Activated gamma-delta T cell treated with Interleukin-2 at 50 U/mL for 16 hours (primary cell): Measurements from ENCODE around the gene GPSM1.
"Not testable (repeated sequence)": the region's sequence is repeated elsewhere in the genome, so short reads cannot be mapped to it uniquely, and the experiment has no call there.

Experiments used
- DNase-seq: peaks from one replicate; pipeline ENCODE4 v3.0.0-alpha.2; 2020

GPSM1 gene

DNA sequence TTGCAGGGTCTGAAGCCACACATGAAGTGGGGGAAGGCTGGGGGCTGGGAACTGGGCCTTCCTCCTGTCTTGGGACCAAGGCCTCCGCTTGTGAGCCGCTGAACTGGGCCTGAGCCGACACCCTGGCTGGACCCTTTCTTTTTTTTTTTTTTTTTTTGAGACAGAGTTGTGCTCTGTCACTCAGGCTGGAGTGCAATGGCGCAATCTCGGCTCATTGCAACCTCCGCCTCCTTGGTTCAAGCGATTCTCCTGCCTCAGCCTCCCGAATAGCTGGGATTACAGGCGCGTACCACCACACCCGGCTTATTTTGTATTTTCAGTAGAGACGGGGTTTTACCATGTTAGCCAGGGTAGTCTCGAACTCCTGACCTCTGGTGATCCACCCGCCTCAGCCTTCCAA, 8.1 kb upstream of the GPSM1 start:
- not testable (repeated sequence) for DNase-seq

DNA sequence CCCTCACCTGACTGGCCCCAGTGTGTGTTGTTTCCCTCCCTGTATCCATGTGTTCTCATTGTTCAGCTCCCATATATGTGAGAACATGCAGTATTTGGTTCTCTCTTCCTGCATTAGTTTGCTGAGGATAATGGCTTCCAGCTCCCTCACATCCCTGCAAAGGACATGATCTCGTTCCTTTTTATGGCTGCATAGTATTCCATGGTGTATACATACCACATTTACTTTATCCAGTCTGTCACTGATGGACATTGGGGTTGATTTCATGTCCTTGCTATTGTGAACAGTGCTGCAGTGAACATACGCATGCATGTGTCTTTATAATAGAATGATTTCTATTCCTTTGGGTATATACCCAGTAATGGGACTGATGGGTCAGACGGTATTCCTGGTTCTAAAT, 7.4 kb upstream of the GPSM1 start:
- DNase-seq, result not testable (repeated sequence)

DNA sequence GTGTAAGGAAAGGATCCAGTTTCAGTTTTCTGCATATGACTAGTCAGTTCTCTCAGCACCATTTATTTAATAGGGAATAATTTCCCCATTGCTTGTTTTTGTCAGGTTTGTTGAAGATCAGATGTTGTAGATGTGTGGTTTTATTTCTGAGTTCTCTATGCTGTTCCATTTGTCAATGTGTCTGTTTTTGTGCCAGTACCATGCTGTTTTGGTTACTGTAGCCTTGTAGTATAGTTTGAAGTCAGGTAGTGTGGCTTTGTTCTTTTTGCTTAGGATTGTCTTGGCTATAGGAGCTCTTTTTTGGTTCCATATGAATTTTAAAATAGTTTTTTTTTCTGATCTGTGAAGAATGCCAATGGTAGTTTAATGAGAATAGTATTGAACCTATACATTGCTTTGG, 6.4 kb upstream of the GPSM1 start:
- DNase-seq, result not testable (repeated sequence)

DNA sequence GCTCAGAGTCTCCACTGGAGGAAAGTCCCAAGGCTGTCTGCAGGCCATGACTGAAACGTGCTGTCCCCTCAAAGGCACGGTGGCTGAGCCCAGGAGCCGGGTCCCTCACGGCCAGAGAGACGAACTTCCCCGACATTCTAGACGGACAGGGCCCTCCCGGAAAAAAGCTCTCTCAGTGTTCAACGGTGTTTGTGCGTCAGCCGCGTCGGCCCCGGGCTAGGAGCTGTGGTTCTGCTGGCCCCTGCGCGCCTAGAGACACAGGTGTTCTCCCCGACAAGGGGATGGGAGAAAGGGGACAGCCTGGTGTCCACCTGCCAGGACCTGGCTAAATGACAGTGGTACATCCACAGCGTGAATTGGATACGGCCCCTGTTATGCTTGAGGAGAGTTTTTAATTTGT, 5.8 kb upstream of the GPSM1 start:
- no peak for DNase-seq

DNA sequence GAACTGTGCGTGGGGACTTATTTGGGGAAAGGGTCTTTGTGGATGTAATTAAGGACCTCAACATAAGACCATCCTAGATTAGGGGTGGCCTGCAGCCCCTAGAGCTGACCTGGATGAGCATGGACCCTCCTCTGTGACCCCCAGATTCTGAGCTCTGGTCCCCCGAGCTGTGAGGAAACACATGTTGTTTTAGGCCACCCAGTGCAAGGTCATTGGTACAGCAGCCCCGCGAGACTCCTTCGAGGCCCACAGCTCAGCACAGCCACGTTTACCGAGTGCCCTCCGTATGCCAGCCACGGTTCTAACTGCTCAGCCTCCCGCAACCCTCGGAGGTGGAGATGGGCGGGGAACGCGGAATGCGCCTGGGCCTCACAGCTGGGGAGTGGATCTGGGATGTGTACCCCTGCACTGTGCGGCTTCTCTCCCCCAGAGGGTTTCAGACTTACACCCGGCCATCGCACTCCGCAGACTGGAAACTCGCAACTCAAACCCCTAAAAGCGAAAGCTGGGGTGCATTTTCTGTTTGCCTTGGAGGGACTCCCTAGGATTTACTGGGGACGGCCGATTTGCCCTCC, 4.5 kb upstream of the GPSM1 start:
- DNase-seq, result no peak

DNA sequence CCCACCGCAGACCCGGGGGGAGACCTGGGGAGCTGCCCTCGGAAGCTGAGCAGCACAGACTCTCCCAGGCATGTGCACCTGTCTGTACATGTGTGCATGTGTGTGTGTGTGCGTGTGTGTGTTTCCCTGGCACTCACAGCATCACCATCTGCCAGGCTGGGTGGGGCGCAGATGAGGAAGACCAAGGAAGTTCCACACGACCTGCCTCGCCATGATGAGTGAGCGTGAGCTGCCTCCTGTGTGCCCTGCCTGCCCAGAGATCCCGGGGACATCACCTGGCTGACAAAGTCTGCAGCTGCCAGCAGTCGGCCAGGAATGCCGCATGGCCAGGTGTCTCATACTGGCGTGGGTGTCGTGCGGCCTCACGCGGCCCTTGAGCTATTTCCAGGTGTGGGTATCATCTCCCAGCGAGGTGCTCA, 4.0 kb upstream of the GPSM1 start:
- no peak for DNase-seq

DNA sequence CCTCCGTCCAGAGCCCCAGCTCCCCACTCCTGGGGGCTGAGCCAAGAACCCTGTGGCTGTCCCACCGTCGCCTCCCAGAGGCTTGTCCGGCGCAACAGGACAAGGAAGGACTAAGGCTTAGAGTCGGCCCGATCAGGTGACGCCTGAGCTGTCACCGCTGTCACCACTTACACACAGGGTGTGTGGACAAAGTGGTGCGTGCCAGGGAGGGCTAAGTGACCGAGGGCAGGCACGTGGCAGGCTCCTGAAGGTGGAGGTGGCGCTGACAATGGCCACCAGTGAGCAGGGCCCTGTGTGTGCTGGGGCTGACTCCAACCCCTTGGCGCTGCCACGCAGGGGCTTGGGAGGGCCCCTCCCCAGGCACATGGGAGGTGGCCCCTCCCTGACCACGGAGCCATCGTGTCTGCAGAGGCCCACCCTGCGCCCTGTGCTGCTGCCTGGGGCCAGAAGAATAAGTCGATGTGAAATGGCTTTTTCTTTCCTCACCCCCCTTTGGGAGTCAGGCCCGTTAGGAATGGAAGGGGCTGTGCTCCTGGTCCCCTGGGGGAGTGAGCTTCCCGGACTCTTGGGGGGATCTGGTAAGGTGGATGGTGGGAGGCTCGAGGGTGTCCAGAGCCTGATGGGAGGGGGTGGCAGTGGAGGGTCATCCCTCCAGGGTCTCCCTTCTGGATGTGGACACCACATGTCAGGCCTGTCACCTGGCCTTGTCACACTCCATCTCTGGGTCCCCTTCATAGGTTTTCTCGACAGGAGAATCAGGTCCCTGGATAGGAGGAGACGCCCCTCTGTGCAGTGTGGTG, 2.6 kb upstream of the GPSM1 start:
- DNase-seq, result no peak

DNA sequence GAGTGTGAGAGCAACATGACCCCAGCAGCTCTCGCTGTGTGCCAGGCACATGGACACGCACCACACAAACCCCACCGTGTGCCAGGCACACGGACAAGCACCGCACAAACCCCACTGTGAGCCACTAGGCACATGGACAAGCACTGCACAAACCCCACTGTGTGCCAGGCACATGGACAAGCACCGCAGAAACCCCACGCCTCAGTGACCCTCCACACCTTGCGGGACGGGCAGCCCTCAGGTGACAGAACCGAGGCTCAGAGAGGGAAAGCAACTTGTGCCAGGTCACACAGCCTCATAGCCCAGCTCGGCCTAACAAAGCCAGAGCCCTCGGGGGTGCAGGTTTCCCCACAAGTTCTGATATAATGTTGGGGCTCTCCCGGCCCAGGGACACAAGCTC, 2.0 kb upstream of the GPSM1 start:
- no peak for DNase-seq

DNA sequence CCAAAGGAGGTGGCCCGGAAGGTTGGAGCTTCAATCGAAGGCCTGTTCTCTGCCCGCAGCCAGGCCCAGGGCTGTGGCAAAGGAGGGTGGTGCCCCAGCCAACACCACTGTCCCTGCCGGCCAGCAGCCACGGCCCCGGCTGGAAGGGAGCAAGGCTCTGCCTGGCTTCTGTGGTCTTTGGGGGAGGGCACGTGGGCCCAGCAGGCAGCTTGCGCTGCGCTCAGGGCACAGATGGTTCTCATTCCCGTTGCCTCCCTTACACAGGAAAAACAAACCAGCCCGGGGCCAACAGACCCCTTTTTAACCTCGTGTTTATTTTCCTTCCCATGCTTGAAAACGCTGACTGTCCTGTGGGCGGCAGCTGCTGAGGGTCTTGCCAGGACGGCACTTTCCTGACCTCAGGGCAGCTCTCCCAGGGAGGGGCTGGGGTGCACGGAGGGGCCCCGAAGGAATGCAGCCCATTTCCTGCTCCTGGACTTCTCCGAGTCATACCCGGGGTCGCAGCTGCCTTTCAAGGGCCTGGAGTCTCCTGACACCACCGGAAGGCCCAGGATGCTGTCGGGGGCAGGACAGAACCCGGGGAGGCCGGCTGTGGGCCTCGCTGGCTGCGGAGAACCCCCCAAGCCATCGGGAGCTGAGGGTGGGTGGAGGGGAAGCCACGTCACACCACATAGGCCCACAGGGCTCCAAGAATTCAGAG, 1.1 kb upstream of the GPSM1 start:
- no peak for DNase-seq

DNA sequence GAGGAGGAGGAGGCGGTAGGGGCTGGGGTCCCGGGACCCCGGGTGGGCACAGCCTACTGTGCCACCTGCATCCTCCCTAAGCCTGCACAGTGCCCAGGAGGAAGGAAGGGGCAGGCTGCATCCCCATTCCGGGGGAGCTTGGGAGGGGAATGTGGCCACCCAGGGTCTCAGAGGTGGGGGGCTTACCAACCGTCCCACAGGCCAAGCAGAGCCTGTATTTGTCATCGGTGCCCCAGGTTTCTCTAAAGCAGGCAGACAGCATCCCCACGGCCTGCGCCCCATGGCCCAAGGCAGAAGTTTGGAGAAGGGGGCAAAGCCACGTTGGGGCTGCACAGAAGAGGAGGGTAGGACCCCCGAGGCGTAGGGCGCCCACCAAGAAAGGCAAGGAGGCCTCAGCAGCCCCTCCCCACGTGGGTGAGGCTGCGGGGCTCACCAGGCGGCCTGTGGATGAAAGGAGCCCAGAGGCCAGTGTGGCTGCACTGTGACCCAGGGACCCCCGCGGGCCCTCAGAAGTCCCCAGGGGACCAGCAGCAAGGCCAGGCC, 507 bp upstream of the GPSM1 start:
- DNase-seq, result no peak

DNA sequence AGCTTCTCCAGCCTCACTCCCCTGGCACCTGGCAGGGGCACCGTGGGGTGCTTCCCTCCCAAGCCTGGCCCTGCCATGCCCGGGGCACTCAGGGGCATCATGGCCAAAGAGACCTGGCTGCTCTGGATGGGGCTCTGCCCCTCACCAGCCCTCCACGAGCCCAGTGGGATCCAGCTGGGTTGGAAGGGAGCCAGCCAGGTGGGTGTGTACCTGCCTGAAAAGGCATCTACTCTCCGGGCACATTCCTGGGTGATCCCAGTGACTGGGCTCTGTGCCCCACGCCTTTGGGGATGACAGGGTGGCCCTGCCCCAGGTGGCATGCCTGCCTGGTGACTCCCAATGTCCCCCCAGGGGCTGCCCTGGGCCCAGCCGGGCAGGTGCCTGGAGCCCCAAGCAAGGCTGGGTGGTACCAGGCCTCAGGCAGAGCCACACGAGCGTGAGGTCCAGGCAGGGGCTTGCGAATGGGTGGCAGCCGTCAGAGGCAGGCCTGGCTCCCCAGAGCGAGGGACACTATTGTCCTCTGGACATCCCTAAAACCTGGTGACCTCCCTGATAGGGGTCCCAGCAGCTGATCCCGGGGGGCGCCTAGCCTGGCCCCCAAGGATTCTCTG, 777 bp downstream of the GPSM1 start:
- no peak for DNase-seq

DNA sequence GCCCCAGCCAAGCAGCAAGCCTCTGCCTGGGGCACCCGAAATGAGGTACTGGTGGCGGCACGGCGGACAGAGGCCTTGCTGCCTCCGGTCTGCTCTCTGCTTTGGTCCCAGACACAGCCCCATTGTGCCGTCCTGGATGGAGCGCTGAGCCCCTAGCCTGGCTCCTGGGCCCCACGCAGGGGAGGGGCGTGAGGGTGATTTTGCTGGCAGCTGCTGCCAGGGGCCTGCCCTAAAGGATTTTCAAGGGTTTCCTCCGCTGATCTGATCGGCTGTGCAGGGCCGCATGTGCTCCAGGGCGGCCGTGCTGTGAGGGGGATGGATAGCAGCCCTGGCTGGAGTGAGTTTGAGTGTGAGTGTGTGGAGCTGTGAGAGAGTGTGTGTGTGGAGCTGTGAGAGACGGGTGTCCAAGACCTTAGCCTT, 1.3 kb downstream of the GPSM1 start:
- no peak for DNase-seq

DNA sequence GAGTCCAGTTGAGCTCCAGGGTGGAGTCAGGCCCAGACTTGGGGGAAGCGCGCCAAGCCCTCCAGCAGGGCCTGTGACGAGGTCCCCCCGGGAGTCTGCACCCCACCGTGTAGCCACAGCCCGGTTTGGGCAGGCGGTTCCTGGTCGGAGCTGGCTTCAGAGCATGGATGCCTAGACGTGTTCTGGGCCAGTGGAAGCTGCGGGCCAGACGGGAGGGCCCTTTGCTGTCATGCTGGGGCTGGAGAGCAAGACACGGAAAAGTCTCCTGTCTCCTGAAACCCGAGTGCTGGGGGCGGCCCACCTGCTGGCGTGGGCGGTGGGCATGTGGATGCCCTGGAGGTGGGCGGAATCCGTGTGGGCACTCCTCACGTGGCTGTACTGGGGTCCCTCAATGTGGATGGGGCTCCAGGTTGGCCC, 1.9 kb downstream of the GPSM1 start:
- DNase-seq, result no peak

DNA sequence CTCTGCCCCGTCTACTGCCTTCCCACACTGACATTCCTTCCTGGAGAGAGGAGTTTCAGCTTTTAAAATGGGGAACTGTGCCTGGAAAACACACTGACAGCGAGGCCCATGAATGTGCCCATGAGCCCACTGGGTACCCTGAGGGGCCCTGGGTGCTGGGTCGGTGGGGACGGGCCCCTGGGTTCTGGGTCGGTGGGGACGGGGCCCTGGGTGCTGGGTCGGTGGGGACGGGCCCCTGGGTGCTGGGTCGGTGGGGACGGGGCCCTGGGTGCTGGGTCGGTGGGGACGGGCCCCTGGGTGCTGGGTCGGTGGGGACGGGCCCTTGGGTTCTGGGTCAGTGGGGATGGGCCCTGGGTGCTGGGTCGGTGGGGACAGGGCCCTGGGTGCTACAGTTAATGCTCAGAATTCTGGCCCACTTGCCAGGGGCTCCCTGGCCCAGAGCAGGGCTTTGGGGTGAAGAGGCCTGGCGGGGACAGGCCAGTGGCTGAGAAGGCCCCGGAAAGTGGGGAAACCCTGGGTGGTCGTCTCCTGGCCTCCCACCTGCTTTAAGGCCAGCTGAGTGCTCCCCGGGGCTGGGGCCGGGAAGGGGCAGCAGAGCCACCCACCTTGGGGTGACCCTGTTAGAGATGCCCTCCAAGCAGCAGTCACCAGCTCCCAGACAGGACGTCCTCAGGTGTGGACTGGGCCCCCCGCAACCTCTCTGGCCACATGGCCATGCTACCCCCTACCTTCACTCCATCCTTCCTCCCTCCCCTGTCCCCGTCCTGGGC, 2.5 kb downstream of the GPSM1 start:
- DNase-seq, result no peak

DNA sequence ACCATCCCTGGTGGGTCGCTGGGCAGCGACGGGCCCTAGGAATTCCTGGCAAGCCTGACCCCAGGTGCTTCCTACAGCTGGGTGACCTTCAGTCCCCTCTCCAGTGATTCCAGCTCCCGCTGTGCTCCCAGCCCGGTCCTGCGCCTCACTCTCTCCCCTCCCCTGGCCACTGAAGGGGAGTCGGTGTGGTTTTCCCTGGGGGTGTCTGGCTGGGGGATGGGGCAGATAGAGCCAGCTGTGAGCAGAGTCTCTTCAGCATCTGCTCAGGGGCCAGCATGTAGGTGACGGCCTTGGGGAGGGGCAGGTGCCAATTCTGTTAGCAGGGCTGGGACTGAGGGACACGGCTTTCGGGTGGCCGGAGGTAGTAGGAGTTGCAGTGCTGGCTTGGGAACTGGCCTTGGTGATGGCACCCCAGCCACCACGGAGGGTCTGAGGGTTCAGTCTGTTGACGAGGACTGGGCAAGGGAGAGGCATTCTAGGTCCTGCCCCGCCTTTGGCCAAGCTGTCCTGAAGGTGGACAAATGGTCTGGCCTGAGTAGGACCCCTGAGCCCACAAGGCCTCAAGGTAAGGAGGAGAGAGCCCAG, 3.2 kb downstream of the GPSM1 start:
- no peak for DNase-seq

DNA sequence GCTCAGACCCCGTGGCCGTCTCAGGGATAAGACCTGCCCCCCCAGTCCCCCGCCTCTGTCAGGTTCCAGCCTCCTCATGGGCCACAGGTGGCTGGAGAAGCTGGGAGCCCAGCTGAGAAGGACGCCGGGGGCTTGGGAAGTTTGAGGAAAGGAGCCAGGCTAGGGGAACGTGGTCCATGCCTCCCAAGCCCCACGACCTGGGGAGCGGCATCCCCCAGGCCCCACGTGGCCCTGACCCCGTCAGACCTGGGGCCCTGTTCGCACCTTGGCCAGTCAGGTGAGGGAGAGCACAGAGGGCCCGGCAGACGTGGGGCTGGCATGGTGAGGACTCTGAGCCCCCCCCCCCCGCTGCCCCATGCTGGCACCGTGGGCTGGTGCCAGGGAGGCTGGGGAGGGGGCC, 3.7 kb downstream of the GPSM1 start:
- DNase-seq, result no peak

DNA sequence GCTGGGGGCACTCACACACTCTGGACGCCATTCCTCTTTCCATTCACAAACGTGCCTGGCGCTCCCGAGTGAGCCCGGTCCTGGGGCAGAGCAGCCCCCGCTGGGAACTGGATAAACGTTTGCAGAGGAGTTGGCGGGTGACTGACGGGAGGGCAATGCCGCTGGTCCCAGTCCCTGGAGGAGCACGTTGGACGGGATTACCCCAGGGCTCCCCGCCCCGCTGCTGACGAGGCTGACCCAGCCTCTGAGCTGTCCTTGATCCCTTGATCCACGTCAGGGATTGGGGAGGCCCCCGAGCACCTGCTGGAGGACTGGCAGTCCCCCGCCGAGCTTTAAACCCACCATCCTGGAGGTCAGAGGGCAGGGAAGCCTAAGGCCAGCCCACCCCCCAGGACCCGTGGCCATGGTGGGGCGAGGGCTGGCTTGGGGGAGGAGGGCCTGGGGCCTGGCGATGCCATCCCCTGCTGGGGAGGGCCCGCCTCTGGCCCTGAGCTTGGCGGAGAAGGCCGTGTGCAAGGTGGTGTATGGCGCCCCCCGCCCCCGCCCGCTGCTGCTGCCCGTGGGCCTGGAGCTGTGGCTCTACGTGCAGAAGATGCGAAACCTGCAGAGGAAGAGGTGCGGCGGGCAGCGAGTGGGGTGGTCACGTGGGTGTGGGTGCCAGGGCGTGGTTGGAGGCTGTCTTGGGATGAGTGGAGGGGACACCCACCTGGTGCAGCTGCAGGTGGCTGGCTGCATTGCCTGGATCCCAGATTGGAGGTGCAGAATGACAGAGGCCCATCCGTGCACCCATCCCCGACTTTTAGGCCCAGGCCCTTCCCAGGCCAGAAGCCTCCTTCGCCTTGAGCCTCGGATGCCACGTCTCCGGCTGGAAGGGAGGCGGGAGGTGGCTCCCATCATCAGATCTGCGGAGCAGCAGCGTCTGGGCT, 4.5 kb downstream of the GPSM1 start:
- DNase-seq, result no peak

DNA sequence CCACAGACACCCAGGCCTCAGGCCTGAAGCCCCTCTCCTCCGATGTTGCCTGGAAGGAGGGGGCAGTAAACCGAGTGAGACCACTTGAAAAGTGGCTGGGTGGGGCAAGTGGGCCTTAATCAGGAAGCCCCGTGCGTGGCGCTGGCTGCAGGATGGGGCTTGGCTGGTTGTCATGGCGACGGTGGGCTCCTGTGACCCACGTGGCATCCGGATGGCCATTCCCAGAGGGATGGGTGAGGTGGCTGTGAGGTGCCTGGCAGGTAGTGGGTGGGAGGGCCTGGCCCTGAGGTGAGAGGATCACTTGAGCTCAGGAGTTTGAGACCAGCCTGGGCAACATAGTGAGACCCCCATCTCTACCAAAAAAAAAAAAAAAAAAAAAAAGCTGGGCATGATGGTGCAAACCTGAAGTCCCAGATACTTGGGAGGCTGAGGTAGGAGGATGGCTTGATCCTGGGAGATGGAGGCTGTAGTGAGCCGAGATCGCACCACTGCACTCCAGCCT, 5.2 kb downstream of the GPSM1 start:
- DNase-seq, result no peak

DNA sequence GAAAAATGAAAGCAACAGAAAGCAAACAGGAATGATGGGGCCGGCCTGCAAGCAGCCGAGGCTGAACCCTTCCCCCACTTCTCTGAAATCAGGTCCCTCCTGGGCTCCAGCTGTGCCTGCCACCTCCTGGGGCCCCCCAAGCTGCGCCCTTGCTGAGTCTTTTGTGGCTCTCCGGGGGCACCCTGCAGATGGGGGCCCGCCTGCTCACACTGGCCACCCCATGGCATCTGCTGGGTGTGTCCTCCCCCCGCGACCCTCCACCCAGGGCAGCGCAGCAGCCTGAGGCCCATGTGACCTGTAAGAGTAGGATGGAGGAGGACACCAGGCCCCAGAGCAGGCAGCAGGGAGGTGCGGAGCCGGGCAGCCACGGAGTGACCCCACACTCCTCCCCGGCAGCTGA, 5.7 kb downstream of the GPSM1 start:
- DNase-seq, result no peak

DNA sequence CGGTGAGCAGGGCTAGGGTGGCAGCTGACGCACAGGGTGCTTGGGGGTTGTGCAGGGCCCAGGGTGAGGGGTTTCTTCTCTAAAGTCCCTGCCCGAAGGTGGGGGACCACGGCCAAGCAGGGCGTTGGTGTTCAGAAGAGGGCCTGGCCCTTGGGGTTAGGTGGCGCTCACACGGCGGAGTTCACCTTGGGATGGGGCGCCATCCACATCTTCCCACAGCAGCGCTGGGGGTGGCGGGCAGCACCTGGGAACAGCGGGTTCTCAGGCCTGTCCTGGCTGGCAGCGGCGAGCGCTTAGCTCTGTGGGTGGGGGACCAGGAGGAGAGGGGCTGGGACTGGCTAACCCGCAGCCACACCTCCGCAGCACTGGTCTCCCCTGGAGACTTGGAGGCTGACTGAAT, 6.1 kb downstream of the GPSM1 start:
- no peak for DNase-seq

DNA sequence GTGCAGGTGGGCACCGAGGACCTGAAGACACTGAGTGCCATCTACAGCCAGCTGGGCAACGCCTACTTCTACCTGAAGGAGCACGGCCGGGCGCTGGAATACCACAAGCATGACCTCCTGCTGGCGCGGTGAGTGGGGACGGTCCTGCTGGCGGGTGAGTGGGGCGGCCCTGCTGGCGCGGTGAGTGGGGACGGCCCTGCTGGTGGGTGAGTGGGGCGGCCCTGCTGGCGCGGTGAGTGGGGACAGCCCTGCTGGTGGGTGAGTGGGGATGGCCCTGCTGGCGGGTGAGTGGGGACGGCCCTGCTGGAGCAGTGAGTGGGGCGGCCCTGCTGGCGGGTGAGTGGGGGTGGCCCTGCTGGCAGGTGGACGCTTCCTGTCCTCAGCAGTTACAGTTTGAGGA, 7.2 kb downstream of the GPSM1 start:
- no peak for DNase-seq
